ENCODE measurements around the gene POR.

The POR gene

DNA sequence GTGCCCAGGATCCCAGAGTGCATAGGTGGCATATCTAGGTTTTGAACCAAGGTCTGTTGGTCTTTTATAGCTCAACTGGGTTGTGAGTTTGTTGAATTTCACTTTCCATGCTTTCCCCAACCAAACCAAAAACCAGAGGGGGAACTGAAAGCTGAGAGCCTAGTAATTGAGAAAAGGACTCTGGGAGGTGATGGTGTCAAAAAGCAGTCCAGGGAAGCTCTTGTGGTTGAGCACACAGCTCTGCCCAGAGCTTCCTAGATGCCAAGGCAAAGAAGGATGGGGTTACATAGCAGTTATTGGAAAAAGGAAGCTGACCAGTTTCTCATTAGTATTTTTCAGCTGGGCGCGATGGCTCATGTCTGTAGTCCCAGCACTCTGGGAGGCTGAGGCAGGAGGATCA lies 9.9 kb downstream of the POR start:
- no peak for TF ChIP-seq ISL1 (CRISPR knock-in tag; IDR thresholded peaks at IDR 0.05)
- no peak for TF ChIP-seq ZC3H10 (CRISPR knock-in tag; IDR thresholded peaks at IDR 0.05)
- no peak for TF ChIP-seq CSDC2 (CRISPR knock-in tag; IDR thresholded peaks at IDR 0.05)
- TF ChIP-seq ZNF8 (CRISPR knock-in tag; IDR thresholded peaks at IDR 0.05), result no peak
- no peak for TF ChIP-seq ZFP3 (CRISPR knock-in tag; IDR thresholded peaks at IDR 0.05)
- no peak for TF ChIP-seq GLIS3 (CRISPR knock-in tag; IDR thresholded peaks at IDR 0.05)
- no peak for TF ChIP-seq PATZ1 (CRISPR knock-in tag; IDR thresholded peaks at IDR 0.05; ENCODE audit: borderline replicate concordance)
- TF ChIP-seq RARB (CRISPR knock-in tag; IDR thresholded peaks at IDR 0.05), result no peak
- no peak for TF ChIP-seq PPARA (CRISPR knock-in tag; IDR thresholded peaks at IDR 0.05; ENCODE audit: borderline replicate concordance)
- TF ChIP-seq SNAI2 (CRISPR knock-in tag; IDR thresholded peaks at IDR 0.05), result no peak
- no peak for TF ChIP-seq OSR1 (CRISPR knock-in tag; IDR thresholded peaks at IDR 0.05)
- TF ChIP-seq ARNTL (CRISPR knock-in tag; IDR thresholded peaks at IDR 0.05; ENCODE audit: borderline replicate concordance, low read depth), result no peak
- TF ChIP-seq ESRRG (CRISPR knock-in tag; IDR thresholded peaks at IDR 0.05), result no peak
- TF ChIP-seq CREB5 (CRISPR knock-in tag; IDR thresholded peaks at IDR 0.05; ENCODE audit: low read depth), result no peak
- no peak for TF ChIP-seq BACH2 (CRISPR knock-in tag; IDR thresholded peaks at IDR 0.05; ENCODE audit: borderline replicate concordance)
- ATAC-seq, result no peak

DNA sequence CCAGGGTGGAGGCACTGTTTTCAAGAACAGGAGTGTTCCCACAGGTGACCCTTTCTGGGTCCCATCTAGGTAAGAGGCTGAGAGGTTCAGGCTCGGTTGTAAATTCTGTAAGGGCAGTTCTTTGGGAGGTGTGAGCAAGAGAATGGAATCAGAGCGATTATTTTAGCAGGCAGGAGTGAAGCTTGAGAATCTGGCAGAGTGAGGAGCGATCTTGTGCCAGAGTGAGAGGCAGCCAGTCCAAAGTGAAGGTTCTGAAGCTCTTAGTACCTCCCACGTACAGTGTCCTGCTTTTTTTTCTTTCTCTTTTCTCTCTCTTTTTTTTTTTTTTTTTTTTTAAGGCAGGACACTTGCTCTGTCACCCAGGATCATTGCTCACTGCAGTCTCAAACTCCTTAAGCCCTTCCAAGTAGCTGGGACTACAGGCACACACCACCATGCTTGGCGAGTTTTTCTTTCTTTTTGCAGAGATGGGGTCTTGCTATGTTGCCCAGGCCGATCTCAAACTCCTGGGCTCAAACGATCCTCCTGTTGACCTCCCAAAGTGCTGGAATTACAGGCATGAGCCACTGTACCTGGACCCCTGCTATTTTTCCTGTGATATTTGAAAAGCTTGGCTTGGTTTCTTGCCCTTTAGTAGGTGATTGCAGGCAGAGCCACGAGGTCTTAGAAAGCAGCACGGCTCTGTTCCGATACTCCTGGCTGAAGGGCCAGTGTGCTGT lies 10.9 kb downstream of the POR start:
- ATAC-seq, result no peak
- TF ChIP-seq ARNTL (CRISPR knock-in tag; IDR thresholded peaks at IDR 0.05; ENCODE audit: borderline replicate concordance, low read depth) (no peak), TOX (CRISPR knock-in tag; IDR thresholded peaks at IDR 0.05; ENCODE audit: borderline replicate concordance) (no peak), ZC3H10 (CRISPR knock-in tag; IDR thresholded peaks at IDR 0.05) (no peak), PATZ1 (CRISPR knock-in tag; IDR thresholded peaks at IDR 0.05; ENCODE audit: borderline replicate concordance) (no peak), ZNF8 (CRISPR knock-in tag; IDR thresholded peaks at IDR 0.05) (no peak)
- TF ChIP-seq, protein P1, sequence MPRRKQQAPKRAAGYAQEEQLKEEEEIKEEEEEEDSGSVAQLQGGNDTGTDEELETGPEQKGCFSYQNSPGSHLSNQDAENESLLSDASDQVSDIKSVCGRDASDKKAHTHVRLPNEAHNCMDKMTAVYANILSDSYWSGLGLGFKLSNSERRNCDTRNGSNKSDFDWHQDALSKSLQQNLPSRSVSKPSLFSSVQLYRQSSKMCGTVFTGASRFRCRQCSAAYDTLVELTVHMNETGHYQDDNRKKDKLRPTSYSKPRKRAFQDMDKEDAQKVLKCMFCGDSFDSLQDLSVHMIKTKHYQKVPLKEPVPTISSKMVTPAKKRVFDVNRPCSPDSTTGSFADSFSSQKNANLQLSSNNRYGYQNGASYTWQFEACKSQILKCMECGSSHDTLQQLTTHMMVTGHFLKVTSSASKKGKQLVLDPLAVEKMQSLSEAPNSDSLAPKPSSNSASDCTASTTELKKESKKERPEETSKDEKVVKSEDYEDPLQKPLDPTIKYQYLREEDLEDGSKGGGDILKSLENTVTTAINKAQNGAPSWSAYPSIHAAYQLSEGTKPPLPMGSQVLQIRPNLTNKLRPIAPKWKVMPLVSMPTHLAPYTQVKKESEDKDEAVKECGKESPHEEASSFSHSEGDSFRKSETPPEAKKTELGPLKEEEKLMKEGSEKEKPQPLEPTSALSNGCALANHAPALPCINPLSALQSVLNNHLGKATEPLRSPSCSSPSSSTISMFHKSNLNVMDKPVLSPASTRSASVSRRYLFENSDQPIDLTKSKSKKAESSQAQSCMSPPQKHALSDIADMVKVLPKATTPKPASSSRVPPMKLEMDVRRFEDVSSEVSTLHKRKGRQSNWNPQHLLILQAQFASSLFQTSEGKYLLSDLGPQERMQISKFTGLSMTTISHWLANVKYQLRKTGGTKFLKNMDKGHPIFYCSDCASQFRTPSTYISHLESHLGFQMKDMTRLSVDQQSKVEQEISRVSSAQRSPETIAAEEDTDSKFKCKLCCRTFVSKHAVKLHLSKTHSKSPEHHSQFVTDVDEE (CRISPR knock-in tag; IDR thresholded peaks at IDR 0.05), result no peak

DNA sequence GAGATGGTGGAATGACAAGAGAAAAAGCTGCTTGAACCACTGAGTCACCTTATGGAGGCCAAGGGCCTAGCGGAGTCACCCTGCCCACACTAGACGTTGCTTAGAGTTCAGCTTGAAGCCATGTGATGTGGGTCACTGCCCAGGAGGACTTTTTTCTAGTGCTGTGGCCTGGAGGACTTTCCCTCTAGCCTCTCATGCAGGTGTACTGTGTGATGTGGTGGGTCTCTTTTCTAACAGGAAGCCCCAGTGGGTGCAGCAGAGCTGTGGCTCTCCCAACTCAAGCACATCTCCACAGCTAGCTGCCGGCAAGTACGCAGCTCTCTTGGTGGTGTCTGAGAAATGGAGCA lies 13.6 kb downstream of the POR start:
- ATAC-seq, result no peak
- TF ChIP-seq ZFP3 (CRISPR knock-in tag; IDR thresholded peaks at IDR 0.05) (no peak), ZNF565 (CRISPR knock-in tag; conservative IDR thresholded peaks at IDR 0.05; ENCODE audit: low read depth) (no peak), ARNTL (CRISPR knock-in tag; IDR thresholded peaks at IDR 0.05; ENCODE audit: borderline replicate concordance, low read depth) (no peak), ZNF70 (CRISPR knock-in tag; IDR thresholded peaks at IDR 0.05) (no peak), TOX (CRISPR knock-in tag; IDR thresholded peaks at IDR 0.05; ENCODE audit: borderline replicate concordance) (no peak), POU6F1 (CRISPR knock-in tag; IDR thresholded peaks at IDR 0.05; ENCODE audit: borderline replicate concordance, low read depth) (no peak), ZFP30 (CRISPR knock-in tag; IDR thresholded peaks at IDR 0.05) (no peak), TCF4 (CRISPR knock-in tag; IDR thresholded peaks at IDR 0.05; ENCODE audit: borderline replicate concordance) (no peak), CSDC2 (CRISPR knock-in tag; IDR thresholded peaks at IDR 0.05) (no peak), ESRRG (CRISPR knock-in tag; IDR thresholded peaks at IDR 0.05) (no peak), PPARA (CRISPR knock-in tag; IDR thresholded peaks at IDR 0.05; ENCODE audit: borderline replicate concordance) (no peak), ZC3H10 (CRISPR knock-in tag; IDR thresholded peaks at IDR 0.05) (no peak), CSRNP3 (CRISPR knock-in tag; IDR thresholded peaks at IDR 0.05) (no peak), ZNF8 (CRISPR knock-in tag; IDR thresholded peaks at IDR 0.05) (no peak), SNAI2 (CRISPR knock-in tag; IDR thresholded peaks at IDR 0.05) (no peak), GLIS3 (CRISPR knock-in tag; IDR thresholded peaks at IDR 0.05) (no peak), OSR1 (CRISPR knock-in tag; IDR thresholded peaks at IDR 0.05) (no peak), CREB5 (CRISPR knock-in tag; IDR thresholded peaks at IDR 0.05; ENCODE audit: low read depth) (no peak)
